HepG2 (cell line): ENCODE data around the gene SMIM1.
"Not testable (repeated sequence)": the region's sequence is repeated elsewhere in the genome, so short reads cannot be mapped to it uniquely, and the experiment has no call there.

Source experiments
- ATAD3A ChIP-seq: sonication (generic); formaldehyde crosslinking; IDR thresholded peaks from 2 replicates; pipeline ENCODE4 v1.4.0; 2020; ENCODE audit warnings: missing genetic modification reagents
- CTCF ChIP-seq: sonication (generic); formaldehyde crosslinking; IDR thresholded peaks from 2 replicates; pipeline ENCODE4 v1.5.0; 2020; ENCODE audit warnings: mild to moderate bottlenecking, missing genetic modification reagents, moderate library complexity
- EED ChIP-seq: sonication (generic); formaldehyde crosslinking; IDR thresholded peaks from 2 replicates; pipeline ENCODE4 v1.5.0; 2020; ENCODE audit warnings: mild to moderate bottlenecking, missing genetic modification reagents
- JUNB ChIP-seq: sonication (generic); formaldehyde crosslinking; IDR thresholded peaks from 2 replicates; pipeline ENCODE4 v1.8.0; 2022; ENCODE audit warnings: missing genetic modification reagents, mild to moderate bottlenecking, borderline replicate concordance
- PHB2 ChIP-seq: fragments of 450-650 bp; IDR thresholded peaks from 2 replicates; pipeline ENCODE4 v1.6.1; 2018; ENCODE audit not compliant: partially characterized antibody
- POLR2A ChIP-seq, 2 experiments: IDR thresholded peaks; 2 replicates each; pipeline ENCODE4 v1.6.1; 2011; ENCODE audit warnings: low read depth in 2 of 2, low read length in 2 of 2, mild to moderate bottlenecking in 1 of 2, moderate library complexity in 1 of 2; ENCODE audit not compliant: insufficient read depth in 1 of 2
- RBM39 ChIP-seq: fragments of 200-400 bp; formaldehyde crosslinking; IDR thresholded peaks from one replicate; pipeline ENCODE4 v1.6.1; 2018; ENCODE audit warnings: antibody characterized with exemption, mild to moderate bottlenecking, low read depth, low read length; ENCODE audit not compliant: poor library complexity, severe bottlenecking
- REXO4 ChIP-seq: sonication (generic); formaldehyde crosslinking; IDR thresholded peaks from 2 replicates; pipeline ENCODE4 v1.8.0; 2022; ENCODE audit warnings: missing genetic modification reagents, mild to moderate bottlenecking, borderline replicate concordance
- RXRA ChIP-seq: sonication (generic); formaldehyde crosslinking; IDR thresholded peaks from 2 replicates; pipeline ENCODE4 v1.5.1; 2020; ENCODE audit warnings: missing genetic modification reagents
- SUZ12 ChIP-seq: fragments of 150-350 bp; IDR thresholded peaks from 2 replicates; pipeline ENCODE4 v1.6.1; 2014; ENCODE audit warnings: low read depth, low read length
- ZNF512B ChIP-seq: sonication (generic); formaldehyde crosslinking; IDR thresholded peaks from 2 replicates; pipeline ENCODE4 v1.5.1; 2020; ENCODE audit warnings: missing genetic modification reagents, mild to moderate bottlenecking, borderline replicate concordance
- ZNF687 ChIP-seq: sonication (generic); formaldehyde crosslinking; IDR thresholded peaks from 2 replicates; pipeline ENCODE4 v1.5.1; 2020; ENCODE audit warnings: mild to moderate bottlenecking, missing genetic modification reagents, moderate library complexity
- ZNF782 ChIP-seq: sonication (generic); formaldehyde crosslinking; IDR thresholded peaks from 2 replicates; pipeline ENCODE4 v1.4.0; 2020; ENCODE audit warnings: missing genetic modification reagents, mild to moderate bottlenecking, borderline replicate concordance

GRCh38 chr1:3810149-3810761 lies 37.7 kb downstream of the SMIM1 start:
- not testable (repeated sequence) for TF ChIP-seq RBM39; CTCF (CRISPR knock-in tag); EED (CRISPR knock-in tag); ZNF512B (CRISPR knock-in tag); ZNF687 (CRISPR knock-in tag); PHB2; ZNF782 (CRISPR knock-in tag); RXRA (CRISPR knock-in tag); POLR2A (IDR thresholded peaks at IDR 0.05; ENCODE audit: insufficient read depth in 1 of 2, low read depth in 2 of 2, low read length in 2 of 2); JUNB; SUZ12; REXO4 (CRISPR knock-in tag); ATAD3A (CRISPR knock-in tag)
